Body of pancreas (tissue), 4 donors: Measurements from ENCODE around the gene PNPLA3.

ENCODE experiments used
- POLR2A ChIP-seq, 3 donors: fragments of 450-650 bp; IDR thresholded peaks; one replicate each; pipeline ENCODE4 v1.6.1; 2016; ENCODE audit warnings: antibody characterized with exemption in 3 of 3, mild to moderate bottlenecking in 2 of 3
- TF ChIP-seq, protein P1 (sequence below), 7 experiments: fragments of 450-650 bp in 4 of 7; fragments of 200-600 bp in 3 of 7; sonication (generic) in 3 of 7; IDR thresholded peaks; one replicate each; pipeline ENCODE4 v1.5.1; 2016 to 2019; ENCODE audit warnings: antibody characterized with exemption in 7 of 7

DNA sequence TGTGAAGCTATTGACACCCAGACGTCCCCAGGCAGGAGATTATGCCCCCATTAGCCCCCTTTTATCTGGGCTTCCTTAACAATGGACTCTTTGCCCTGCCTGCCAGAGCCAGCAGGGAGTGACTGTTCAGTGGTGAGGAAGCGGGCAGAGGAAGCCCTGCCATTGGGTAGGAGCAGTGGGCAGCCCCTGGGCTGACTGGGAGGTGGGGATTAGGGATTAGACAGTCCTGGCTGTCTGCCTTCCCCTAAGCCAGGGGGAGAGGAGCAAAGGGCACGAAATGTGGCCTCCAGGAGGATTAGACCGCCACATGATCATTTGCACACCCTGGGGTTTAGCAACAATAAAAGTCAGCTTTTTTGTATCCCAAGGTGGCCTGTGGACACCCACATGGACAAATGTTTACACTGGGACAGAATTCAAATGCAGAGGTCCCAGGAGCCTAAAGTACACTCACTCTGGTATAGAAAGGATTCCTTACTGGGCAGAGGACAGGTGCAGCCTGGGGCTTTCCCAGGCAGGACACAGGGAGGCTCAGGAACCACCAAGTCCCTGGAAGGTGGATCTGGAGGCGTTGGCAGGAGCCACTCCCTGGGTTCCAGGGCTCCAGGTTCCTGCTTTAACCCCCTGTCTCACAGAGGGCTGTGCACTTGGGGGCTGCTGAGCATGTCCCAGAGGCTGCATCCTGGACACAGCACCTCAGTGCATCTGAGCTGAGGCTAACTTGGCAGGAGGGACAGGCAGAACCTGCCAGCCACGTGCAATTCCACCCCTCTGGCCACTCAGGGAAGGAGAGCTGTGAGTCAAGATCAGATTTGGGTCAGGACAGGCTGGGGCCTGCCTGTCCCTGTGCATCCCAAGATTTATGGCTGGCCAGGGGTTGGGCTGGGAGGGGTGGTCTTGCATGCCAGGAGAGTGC is 2.1 kb downstream of the PNPLA3 start:
- TF ChIP-seq, protein P1, sequence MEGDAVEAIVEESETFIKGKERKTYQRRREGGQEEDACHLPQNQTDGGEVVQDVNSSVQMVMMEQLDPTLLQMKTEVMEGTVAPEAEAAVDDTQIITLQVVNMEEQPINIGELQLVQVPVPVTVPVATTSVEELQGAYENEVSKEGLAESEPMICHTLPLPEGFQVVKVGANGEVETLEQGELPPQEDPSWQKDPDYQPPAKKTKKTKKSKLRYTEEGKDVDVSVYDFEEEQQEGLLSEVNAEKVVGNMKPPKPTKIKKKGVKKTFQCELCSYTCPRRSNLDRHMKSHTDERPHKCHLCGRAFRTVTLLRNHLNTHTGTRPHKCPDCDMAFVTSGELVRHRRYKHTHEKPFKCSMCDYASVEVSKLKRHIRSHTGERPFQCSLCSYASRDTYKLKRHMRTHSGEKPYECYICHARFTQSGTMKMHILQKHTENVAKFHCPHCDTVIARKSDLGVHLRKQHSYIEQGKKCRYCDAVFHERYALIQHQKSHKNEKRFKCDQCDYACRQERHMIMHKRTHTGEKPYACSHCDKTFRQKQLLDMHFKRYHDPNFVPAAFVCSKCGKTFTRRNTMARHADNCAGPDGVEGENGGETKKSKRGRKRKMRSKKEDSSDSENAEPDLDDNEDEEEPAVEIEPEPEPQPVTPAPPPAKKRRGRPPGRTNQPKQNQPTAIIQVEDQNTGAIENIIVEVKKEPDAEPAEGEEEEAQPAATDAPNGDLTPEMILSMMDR (IDR thresholded peaks at IDR 0.05): no peak
- no peak for TF ChIP-seq POLR2A (IDR thresholded peaks at IDR 0.05)
